ENCODE results near the gene MAPK1.
"Not testable (repeated sequence)": the region's sequence is repeated elsewhere in the genome, so short reads cannot be mapped to it uniquely, and the experiment has no call there.

Gene MAPK1

GRCh38 chr22:21752276-21752675, 115.2 kb downstream of the MAPK1 start:
- no peak for DNase-seq

DNA sequence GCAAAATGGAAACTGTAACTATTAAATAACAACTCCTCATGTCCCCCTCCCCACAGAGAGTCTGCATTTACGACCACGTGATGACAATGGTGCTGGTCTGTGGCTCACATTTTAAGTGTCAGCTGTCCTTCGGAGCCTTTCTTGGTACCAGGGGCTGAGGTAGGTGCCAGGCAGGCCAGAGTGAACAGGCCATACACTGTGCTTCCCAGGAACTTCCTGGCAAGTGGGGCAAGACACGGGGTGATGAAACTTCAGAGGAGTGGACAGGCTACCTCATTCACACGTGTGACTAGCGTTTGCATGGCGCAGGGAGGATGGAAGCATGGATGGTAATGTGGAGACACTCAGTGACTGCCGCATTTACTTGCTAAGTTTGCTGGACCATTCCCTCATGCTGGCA, 121.5 kb downstream of the MAPK1 start:
- DNase-seq = no peak

DNA sequence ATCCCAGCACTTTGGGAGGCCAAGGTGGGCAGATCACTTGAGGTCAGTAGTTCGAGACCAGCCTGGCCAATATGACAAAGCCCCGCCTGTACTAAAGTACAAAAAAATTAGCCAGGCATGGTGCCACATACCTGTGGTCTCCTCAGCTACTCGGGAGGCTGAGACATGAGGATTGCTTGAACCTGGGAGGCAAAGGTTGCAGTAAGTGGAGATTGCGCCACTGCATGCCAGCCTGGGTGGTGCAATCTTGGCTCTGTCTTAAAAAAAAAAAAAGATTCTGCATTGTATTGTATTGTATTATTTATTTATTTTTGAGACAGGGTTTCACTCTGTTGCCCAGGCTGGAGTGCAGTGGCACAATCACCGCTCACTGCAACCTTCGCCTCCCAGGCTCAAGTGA, 122.5 kb downstream of the MAPK1 start:
- not testable (repeated sequence) for DNase-seq

GRCh38 chr22:21741790-21742189, 125.7 kb downstream of the MAPK1 start:
- no peak for DNase-seq

DNA sequence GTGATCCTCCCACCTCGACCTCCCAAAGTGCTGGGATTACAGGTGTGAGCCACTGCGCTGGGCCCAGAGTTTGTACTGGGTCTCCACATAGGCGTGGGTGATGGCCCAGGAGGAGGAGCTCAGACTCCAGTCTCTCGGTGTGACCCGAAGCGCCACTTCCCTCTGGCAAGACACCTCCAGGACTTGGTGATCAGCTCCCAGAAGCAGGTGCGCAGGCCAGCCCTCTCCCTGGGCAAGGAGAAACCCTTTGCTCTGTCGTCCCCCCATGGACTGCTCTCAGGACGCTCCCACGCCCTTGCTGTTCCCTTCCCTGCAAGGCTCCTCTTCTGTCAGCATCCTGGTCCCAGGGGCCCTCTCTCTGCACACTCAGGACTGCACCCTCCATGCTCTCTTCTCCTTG, 126.4 kb downstream of the MAPK1 start:
- DNase-seq = no peak

GRCh38 chr22:21739828-21740377, 127.5 kb downstream of the MAPK1 start:
- DNase-seq = no peak

DNA sequence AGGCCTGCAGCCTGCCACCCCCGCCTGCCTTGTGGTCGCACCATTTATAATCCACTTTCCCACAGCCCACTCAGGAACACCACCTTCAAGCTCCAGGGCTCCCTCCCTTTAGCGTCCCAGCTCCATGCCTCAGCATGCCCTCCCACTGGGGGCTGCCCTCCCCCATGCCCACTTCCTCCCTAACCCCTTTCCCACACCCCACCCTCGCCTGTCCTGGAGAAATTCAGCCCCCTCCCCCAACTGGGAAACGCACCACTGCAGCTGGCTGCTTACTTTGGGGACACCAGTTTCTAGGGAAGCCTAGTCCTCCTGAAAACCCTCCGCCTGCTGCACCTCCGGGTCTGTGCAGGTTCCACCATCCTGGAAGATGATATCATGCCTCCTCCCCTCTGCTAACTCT, 128.5 kb downstream of the MAPK1 start:
- no peak for DNase-seq

DNA sequence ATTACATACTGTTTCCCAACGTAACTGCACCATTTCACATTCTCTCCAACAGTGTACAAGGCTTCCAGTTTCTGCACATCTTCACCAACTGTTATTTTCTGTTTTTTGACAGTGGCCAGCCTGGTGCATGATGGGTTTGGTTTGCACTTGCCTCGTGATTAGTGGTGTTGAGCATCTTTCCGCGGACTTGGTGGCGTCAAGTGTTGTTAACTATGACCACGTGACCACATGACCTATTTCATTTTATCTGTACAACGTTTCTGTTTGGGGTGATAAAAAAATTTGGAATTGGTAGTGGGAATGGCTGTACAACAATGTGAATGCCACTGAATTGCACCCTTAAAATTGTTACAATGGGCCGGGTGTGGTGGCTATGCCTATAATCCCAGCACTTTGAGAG, 129.4 kb downstream of the MAPK1 start:
- no peak for DNase-seq

DNA sequence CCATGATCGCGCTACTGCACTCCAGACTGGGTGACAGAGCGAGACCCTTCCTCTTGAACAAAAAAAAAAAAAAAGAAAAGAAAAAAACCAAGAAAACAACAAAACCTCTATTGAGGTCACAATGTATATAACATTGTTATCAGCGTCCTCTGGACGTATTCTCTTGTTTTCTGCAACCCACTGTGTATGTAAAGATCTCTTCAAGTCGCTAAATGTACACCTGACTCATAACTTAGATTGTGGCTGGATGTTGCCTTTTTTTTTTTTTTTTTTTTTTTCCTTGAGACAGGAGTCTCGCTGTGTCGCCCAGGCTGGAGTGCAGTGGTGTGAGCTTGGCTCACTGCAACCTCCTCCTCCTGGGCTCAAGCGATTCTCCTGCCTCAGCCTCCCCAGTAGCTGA, 130.5 kb downstream of the MAPK1 start:
- no peak for DNase-seq

- peak; percentile 80 for DNase-seq
These were observed 131.3 kb downstream of the MAPK1 start for GRCh38 chr22:21736084-21736642.

DNA sequence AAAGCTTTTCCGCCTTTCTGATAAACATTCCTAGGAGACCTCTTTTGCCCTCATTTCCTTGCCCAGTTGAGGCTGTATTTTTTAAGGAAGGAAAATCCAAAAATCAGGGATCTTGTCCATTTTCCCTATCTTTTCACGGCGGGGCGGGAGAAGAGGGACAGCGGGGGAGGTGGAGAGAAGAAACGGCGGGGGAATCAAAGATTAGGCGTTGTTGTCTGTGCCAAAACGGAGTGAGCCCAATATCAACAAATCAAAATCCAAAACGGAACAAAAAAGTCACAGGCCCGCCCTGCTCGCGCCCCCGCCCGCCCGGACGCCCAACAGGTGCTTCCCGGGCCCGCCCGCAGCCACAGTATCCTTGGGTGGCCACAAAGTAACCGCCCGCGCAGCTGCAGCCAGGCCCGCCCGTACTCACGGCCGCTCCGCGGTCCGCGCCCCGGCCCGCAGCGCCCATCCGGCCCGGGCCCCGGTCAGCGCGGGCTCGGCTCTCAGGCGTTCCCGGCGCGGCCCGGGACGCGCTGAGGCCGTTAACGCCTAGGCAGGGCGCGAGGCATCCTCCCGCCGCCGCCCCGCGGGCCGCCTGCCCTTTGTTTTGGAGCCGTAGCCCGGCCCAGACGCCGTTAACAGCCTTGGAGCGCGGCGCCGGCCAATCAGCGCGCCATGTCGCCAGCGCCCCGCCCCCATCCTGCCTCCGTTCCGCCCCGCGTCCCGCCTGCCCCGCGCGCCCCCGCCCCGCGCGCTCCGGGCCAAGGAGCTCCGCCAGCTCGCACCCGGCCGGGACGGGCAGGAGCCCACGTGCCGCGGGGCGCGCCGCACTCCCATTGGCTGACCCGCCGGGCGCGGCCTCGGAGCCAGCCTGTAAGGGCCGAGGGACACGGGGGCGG, 132.0 kb downstream of the MAPK1 start, which contains the start of gene YPEL1:
TSS of gene YPEL1 (minus strand) at position 595 of the 884 bp plus-strand sequence. CDS start 25,050 bp downstream, outside the sequence.
- peak; percentile 93 for DNase-seq

GRCh38 chr22:21734540-21735199, 132.8 kb downstream of the MAPK1 start:
- DNase-seq = peak; percentile 29

DNA sequence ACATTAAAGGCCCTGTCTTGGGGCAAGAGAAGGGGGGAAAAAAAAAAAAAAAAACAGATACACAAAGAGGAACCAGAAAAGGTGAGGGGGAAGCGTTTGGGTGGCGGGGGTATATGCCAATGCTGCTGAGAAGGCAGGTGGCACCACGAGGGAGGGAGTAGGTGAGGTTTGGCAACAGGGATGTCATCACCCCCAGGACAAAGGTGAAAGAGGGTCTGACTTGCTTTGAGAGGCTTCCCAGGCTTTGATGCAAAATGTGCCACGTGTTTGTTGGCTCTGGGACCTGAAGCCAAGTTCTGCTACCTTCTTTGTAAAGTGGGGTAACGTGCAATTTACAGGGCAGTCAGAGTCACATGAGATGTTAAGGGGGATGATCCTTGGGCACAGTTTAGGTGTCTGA, 135.9 kb downstream of the MAPK1 start:
- DNase-seq = no peak

- no peak for DNase-seq
These were observed 136.7 kb downstream of the MAPK1 start for GRCh38 chr22:21730535-21731308.

DNA sequence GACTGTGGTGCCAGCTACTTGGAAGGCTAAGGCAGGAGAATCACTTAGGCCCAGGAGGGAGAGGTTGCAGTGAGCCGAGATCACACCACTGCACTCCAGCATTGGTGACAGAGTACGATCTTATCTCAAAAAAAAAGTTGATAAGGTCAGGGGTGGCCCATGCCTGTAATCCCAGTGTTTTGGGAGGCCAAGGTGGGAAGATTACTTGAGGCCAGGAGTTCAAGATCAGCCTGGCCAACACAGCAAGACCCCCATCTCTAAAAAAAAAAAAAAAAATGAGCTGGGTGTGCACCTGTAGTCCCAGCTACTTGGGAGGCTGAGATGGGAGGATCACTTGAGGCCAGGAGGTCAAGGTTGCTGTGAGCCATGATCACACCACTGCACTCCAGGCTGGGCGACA, 138.3 kb downstream of the MAPK1 start:
- not testable (repeated sequence) for DNase-seq

- no peak for DNase-seq
These were observed 139.2 kb downstream of the MAPK1 start for GRCh38 chr22:21728270-21728669.

DNA sequence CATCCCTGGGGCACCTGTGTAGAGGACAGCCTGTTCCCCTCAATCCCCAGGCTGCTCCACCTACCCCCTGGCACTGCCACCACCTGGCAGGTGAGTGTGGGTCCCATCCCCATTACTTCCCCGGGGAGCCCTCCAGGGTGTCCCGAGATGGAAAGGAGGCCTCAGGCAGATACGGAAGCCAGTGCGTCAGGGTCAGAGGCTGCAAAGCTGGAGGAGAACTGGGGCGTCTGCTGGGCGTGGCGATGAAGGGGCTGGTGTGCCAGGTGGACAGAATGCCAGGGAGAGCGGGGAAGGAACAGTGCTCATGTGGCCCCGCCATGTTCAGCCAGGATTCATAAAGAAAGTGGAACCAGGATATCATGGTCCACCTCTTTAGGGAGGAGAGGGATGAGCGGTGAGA, 139.7 kb downstream of the MAPK1 start:
- no peak for DNase-seq

DNA sequence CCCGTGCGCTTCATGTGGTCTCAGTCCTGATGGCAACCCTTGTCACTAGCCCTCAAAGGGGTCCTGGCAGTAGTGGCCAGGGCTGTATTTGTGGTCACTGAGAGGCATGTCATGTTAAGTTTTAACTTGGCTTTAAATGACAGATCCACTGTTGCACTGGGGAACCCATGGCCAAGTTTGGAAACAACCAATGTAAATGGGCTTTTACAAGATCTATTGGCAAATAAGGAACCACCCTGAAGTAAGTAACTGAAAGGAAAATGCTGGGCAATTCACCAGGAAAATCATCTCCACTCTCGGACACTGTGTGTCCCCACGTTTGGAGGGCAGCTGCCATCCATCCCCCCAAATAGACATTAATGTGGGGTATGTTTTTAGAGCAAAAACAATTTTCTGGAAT, 140.3 kb downstream of the MAPK1 start:
- DNase-seq = no peak

GRCh38 chr22:21726650-21727049, 140.8 kb downstream of the MAPK1 start:
- peak; percentile 30 for DNase-seq

- DNase-seq = no peak
These were observed 141.3 kb downstream of the MAPK1 start for GRCh38 chr22:21725956-21726649.

GRCh38 chr22:21724496-21724895, 142.9 kb downstream of the MAPK1 start:
- DNase-seq = not testable (repeated sequence)

Data from DMS53 (cell line).